ENCODE results near the gene EXTL1. TPM values are rescaled to one million over a fixed set of nuclear protein-coding genes. Genes with fewer than 3 reads are reported as not detected.

EXTL1 gene
- total RNA-seq, 1 experiment from 2014 or later = 0.15 TPM

- ChIA-PET RAD21 (ENCODE audit: low non-redundant PET in 1 of 2, low total read pairs in 2 of 2, uncharacterized antibody in 2 of 2, unreplicated experiment in 2 of 2) (interaction anchor here in 1 of 2 experiments (0.9 kb wide), 1 partner anchor 73 kb away, joined by 5 read pairs; no protein-coding TSS in a partner anchor), POLR2A (no interaction called here), CTCF (no interaction called here)
- intact Hi-C loops (cut with micrococcal nuclease) = loop anchor here (5.0 kb wide), 3 partner anchors 129 to 354 kb away; partner anchors contain the start of genes C1orf232 and ZNF593
- Histone ChIP-seq H3K4me2 (ENCODE audit: low read length) (no peak overlapping the region), H2AFZ (ENCODE audit: low read depth, low read length, poor library complexity, severe bottlenecking) (no peak overlapping the region), H3K27me3 (ENCODE audit: insufficient read depth, low read length) (no peaks in the 10 kb centered on the region), H4K20me1 (ENCODE audit: insufficient read depth) (no peaks in the 10 kb centered on the region), H3K9me3 (ENCODE audit: control insufficient read depth in 1 of 2, insufficient read depth in 1 of 2, low read depth in 1 of 2, low read length in 2 of 2) (no peaks in the 10 kb centered on the region), H3K9ac (ENCODE audit: low read length) (no peak overlapping the region), H3K4me3 (replicated peaks in 1 of 2; ENCODE audit: low read depth in 1 of 2, low read length in 2 of 2) (no peak overlapping the region), H3K9me2 (ENCODE audit: insufficient read depth) (no peaks in the 10 kb centered on the region), H3K27ac (ENCODE audit: low read depth, low read length) (no peak overlapping the region), H3K36me3 (ENCODE audit: control insufficient read depth in 1 of 2, insufficient read depth in 2 of 2, low read length in 2 of 2) (no peaks in the 10 kb centered on the region), H3K4me1 (ENCODE audit: control insufficient read depth in 1 of 2, insufficient read depth in 2 of 2, low read length in 2 of 2) (peaks cover 11 to 27% of the 10 kb centered on the region in 2 experiments), H3K79me2 (ENCODE audit: insufficient read depth, low read length) (no peaks in the 10 kb centered on the region)
- BruUV-seq (replicated peaks) = no TSS peak
- no peak for DNase-seq (ENCODE audit: low read depth, low spot score)
- no peak for ATAC-seq
- TF ChIP-seq FOSL1 (IDR thresholded peaks at IDR 0.05; ENCODE audit: low read depth) (no peak), CEBPB (IDR thresholded peaks at IDR 0.05; ENCODE audit: low read depth) (no peak), CBX3 (IDR thresholded peaks at IDR 0.05; ENCODE audit: low read depth) (no peak), POLR2A (IDR thresholded peaks at IDR 0.05; ENCODE audit: borderline replicate concordance, extremely low read depth, insufficient read depth, insufficient read length) (no peak), EZH2 (IDR thresholded peaks at IDR 0.05) (no peak), TCF7L2 (IDR thresholded peaks at IDR 0.05; ENCODE audit: borderline replicate concordance, extremely low read depth, insufficient read depth, insufficient read length) (no peak), ELF1 (IDR thresholded peaks at IDR 0.05; ENCODE audit: borderline replicate concordance, low read depth) (no peak), ZFX (IDR thresholded peaks at IDR 0.05) (no peak), EZH2phosphoT487 (IDR thresholded peaks at IDR 0.05; ENCODE audit: borderline replicate concordance) (no peak), ZNF274 (IDR thresholded peaks at IDR 0.05; ENCODE audit: low read depth, low read length) (no peak), YY1 (IDR thresholded peaks at IDR 0.05; ENCODE audit: extremely low read depth, insufficient replicate concordance, low read depth, low read length) (no peak), REST (IDR thresholded peaks at IDR 0.05; ENCODE audit: low read depth) (no peak), EGR1 (IDR thresholded peaks at IDR 0.05; ENCODE audit: low read depth) (no peak), RAD21 (IDR thresholded peaks at IDR 0.05; ENCODE audit: low read depth) (no peak)
- TF ChIP-seq, protein P1, sequence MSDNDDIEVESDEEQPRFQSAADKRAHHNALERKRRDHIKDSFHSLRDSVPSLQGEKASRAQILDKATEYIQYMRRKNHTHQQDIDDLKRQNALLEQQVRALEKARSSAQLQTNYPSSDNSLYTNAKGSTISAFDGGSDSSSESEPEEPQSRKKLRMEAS (IDR thresholded peaks at IDR 0.05) = no peak
- TF ChIP-seq, protein P2, sequence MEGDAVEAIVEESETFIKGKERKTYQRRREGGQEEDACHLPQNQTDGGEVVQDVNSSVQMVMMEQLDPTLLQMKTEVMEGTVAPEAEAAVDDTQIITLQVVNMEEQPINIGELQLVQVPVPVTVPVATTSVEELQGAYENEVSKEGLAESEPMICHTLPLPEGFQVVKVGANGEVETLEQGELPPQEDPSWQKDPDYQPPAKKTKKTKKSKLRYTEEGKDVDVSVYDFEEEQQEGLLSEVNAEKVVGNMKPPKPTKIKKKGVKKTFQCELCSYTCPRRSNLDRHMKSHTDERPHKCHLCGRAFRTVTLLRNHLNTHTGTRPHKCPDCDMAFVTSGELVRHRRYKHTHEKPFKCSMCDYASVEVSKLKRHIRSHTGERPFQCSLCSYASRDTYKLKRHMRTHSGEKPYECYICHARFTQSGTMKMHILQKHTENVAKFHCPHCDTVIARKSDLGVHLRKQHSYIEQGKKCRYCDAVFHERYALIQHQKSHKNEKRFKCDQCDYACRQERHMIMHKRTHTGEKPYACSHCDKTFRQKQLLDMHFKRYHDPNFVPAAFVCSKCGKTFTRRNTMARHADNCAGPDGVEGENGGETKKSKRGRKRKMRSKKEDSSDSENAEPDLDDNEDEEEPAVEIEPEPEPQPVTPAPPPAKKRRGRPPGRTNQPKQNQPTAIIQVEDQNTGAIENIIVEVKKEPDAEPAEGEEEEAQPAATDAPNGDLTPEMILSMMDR (IDR thresholded peaks at IDR 0.05 in 2 of 3, conservative IDR thresholded peaks at IDR 0.05 in 1 of 3; ENCODE audit: borderline replicate concordance in 1 of 3, insufficient read depth in 1 of 3, low read depth in 2 of 3, low read length in 2 of 3) = no peak
- TF ChIP-seq, protein P3, sequence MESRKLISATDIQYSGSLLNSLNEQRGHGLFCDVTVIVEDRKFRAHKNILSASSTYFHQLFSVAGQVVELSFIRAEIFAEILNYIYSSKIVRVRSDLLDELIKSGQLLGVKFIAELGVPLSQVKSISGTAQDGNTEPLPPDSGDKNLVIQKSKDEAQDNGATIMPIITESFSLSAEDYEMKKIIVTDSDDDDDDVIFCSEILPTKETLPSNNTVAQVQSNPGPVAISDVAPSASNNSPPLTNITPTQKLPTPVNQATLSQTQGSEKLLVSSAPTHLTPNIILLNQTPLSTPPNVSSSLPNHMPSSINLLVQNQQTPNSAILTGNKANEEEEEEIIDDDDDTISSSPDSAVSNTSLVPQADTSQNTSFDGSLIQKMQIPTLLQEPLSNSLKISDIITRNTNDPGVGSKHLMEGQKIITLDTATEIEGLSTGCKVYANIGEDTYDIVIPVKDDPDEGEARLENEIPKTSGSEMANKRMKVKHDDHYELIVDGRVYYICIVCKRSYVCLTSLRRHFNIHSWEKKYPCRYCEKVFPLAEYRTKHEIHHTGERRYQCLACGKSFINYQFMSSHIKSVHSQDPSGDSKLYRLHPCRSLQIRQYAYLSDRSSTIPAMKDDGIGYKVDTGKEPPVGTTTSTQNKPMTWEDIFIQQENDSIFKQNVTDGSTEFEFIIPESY (IDR thresholded peaks at IDR 0.05; ENCODE audit: extremely low read depth, insufficient replicate concordance, low read length) = no peak
These were observed 16.3 kb downstream of the EXTL1 start for GRCh38 chr1:26037904-26038303.
